ENCODE measurements around the gene SLC45A2. TPM values are rescaled to one million over a fixed set of nuclear protein-coding genes. Genes with fewer than 3 reads are reported as not detected.
"Not testable (repeated sequence)": the region's sequence is repeated elsewhere in the genome, so short reads cannot be mapped to it uniquely, and the experiment has no call there.

The SLC45A2 gene
- total RNA-seq, 3 donors from 2014 or later (not counting 1 experiment from before 2014, with no cell fraction given) = not detected

GRCh38 chr5:34013547-34013946, 29.1 kb upstream of the SLC45A2 start:
- H3K4me1 Mint-ChIP-seq = peaks cover 10 to 14% of the 10 kb centered on the region in 2 donors
- Histone ChIP-seq H3K36me3 (ENCODE audit: control insufficient read depth, insufficient read depth, low read length) (no peaks in the 10 kb centered on the region), H3K4me3 (ENCODE audit: low read length) (no peak overlapping the region), H3K4me1 (ENCODE audit: control insufficient read depth, insufficient read depth, low read length) (no peaks in the 10 kb centered on the region), H3K27me3 (ENCODE audit: control insufficient read depth, insufficient read depth, low read length) (no peaks in the 10 kb centered on the region), H3K9me3 (ENCODE audit: control insufficient read depth, insufficient read depth, low read length) (no peaks in the 10 kb centered on the region), H3K27ac (ENCODE audit: low read length) (no peak overlapping the region)
- H3K4me3 Mint-ChIP-seq = no peak overlapping the region
- ATAC-seq = no peak
- WGBS (ENCODE audit: insufficient coverage) = 93% methylated on average over 2 of the region's 3 CpGs
- H3K9me3 Mint-ChIP-seq = no peaks in the 10 kb centered on the region
- H3K27me3 Mint-ChIP-seq (ENCODE audit: low read depth in 2 of 2) = no peaks in the 10 kb centered on the region
- no peak for DNase-seq
- H3K27ac Mint-ChIP-seq = no peak overlapping the region
- no peak for TF ChIP-seq CTCF (IDR thresholded peaks at IDR 0.05)
- H3K36me3 Mint-ChIP-seq = no peaks in the 10 kb centered on the region
- intact Hi-C loops (cut with micrococcal nuclease) = no loop called here

GRCh38 chr5:34012791-34013190, 28.3 kb upstream of the SLC45A2 start:
- H3K4me1 Mint-ChIP-seq = peaks cover 16 to 18% of the 10 kb centered on the region in 2 donors
- no peak for TF ChIP-seq CTCF (IDR thresholded peaks at IDR 0.05)
- no peaks in the 10 kb centered on the region for H3K9me3 Mint-ChIP-seq
- Histone ChIP-seq H3K27ac (ENCODE audit: low read length) (no peak overlapping the region), H3K27me3 (ENCODE audit: control insufficient read depth, insufficient read depth, low read length) (no peaks in the 10 kb centered on the region), H3K4me3 (ENCODE audit: low read length) (no peak overlapping the region), H3K4me1 (ENCODE audit: control insufficient read depth, insufficient read depth, low read length) (no peaks in the 10 kb centered on the region), H3K36me3 (ENCODE audit: control insufficient read depth, insufficient read depth, low read length) (no peaks in the 10 kb centered on the region), H3K9me3 (ENCODE audit: control insufficient read depth, insufficient read depth, low read length) (no peaks in the 10 kb centered on the region)
- DNase-seq = no peak
- intact Hi-C loops (cut with micrococcal nuclease) = no loop called here
- no peak overlapping the region for H3K27ac Mint-ChIP-seq
- no peak overlapping the region for H3K4me3 Mint-ChIP-seq
- no peaks in the 10 kb centered on the region for H3K27me3 Mint-ChIP-seq (ENCODE audit: low read depth in 2 of 2)
- no peaks in the 10 kb centered on the region for H3K36me3 Mint-ChIP-seq
- no peak for ATAC-seq

DNA sequence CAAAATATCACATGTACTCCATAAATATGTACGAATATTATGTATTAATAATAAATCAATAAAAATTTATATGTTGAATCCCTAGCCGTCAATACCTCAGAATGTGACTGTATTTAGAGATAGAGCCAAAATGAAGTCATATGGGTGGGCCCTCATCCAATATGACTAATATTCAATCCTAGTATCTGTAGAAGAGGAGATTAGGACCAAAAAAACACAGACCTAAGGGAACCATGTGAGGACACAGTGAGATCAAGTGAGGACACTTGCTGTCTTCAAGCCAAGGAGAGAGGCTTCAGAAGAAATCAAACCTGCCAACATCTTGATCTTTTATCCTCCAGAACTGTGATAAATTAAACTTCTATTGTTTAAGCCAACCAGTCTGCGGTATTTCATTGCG, 27.0 kb upstream of the SLC45A2 start:
- TF ChIP-seq CTCF (IDR thresholded peaks at IDR 0.05) = no peak
- H3K9me3 ChIP-seq (ENCODE audit: control insufficient read depth, insufficient read depth, low read length) = no peaks in the 10 kb centered on the region
- Mint-ChIP-seq H3K27me3 (ENCODE audit: low read depth in 2 of 2) (no peaks in the 10 kb centered on the region), H3K9me3 (no peaks in the 10 kb centered on the region), H3K4me1 (peaks cover 25 to 28% of the 10 kb centered on the region in 2 donors), H3K36me3 (no peaks in the 10 kb centered on the region), H3K4me3 (no peak overlapping the region), H3K27ac (no peak overlapping the region)
- intact Hi-C loops (cut with micrococcal nuclease) = no loop called here
- ATAC-seq = no peak
- H3K4me3 ChIP-seq (ENCODE audit: low read length) = no peak overlapping the region
- no peak for DNase-seq
- H3K27ac ChIP-seq (ENCODE audit: low read length) = no peak overlapping the region
- H3K36me3 ChIP-seq (ENCODE audit: control insufficient read depth, insufficient read depth, low read length) = no peaks in the 10 kb centered on the region
- WGBS (ENCODE audit: insufficient coverage) = 100% methylated on average over 2 of the region's 4 CpGs
- H3K4me1 ChIP-seq (ENCODE audit: control insufficient read depth, insufficient read depth, low read length) = peaks cover 9% of the 10 kb centered on the region
- H3K27me3 ChIP-seq (ENCODE audit: control insufficient read depth, insufficient read depth, low read length) = no peaks in the 10 kb centered on the region

DNA sequence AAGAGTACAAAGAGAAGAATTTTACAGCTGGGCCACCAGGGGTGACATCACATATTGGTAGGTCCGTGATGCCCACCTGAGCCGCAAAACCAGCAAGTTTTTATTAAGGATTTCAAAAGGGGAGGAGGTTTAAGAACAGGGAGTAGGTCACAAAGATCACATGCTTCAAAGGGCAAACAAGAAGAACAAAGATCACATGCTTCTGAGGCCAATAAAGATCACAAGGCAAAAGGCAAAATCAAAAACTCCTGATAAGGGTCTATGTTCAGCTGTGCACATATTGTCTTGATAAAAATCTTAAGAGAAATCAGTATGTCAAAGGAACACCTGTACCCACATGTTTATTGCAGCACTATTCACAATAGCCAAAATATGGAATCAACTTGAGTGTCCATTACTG, 25.7 kb upstream of the SLC45A2 start:
- H3K36me3 ChIP-seq (ENCODE audit: control insufficient read depth, insufficient read depth, low read length); H3K4me3 Mint-ChIP-seq; H3K27me3 Mint-ChIP-seq (ENCODE audit: low read depth in 2 of 2); H3K9me3 Mint-ChIP-seq; H3K36me3 Mint-ChIP-seq; DNase-seq; H3K27me3 ChIP-seq (ENCODE audit: control insufficient read depth, insufficient read depth, low read length); H3K27ac ChIP-seq (ENCODE audit: low read length); H3K4me3 ChIP-seq (ENCODE audit: low read length); intact Hi-C loops (cut with micrococcal nuclease); ATAC-seq; H3K4me1 ChIP-seq (ENCODE audit: control insufficient read depth, insufficient read depth, low read length); H3K27ac Mint-ChIP-seq; H3K9me3 ChIP-seq (ENCODE audit: control insufficient read depth, insufficient read depth, low read length): not testable (repeated sequence)
- WGBS (ENCODE audit: insufficient coverage) = 50% methylated on average over 2 of the region's 2 CpGs
- H3K4me1 Mint-ChIP-seq = peaks cover 30 to 34% of the 10 kb centered on the region in 2 donors

All from natural killer cell (primary cell).